ENCODE data around the gene HSPA9. TPM values are rescaled to one million over a fixed set of nuclear protein-coding genes. Genes with fewer than 3 reads are reported as not detected.

The HSPA9 gene
- total and polyA plus RNA-seq, 10 of the 15 experiments (the other 5 are each of a cell fraction or from before 2014, with no cell fraction given) = 145 to 455 (median 343) TPM

GRCh38 chr5:138565100-138565821 is 9.9 kb downstream of the HSPA9 start (continued):
- TF ChIP-seq ZNF384 (IDR thresholded peaks at IDR 0.05; ENCODE audit: borderline replicate concordance, low read depth, low read length) = peak; percentile 39; the same call in 1 of the 2 replicates

GRCh38 chr5:138564242-138564641 is 11.0 kb downstream of the HSPA9 start:
- ChIA-PET SMC1A (ENCODE audit: uncharacterized antibody, unreplicated experiment) (no interaction called here), RAD21 (ENCODE audit: unreplicated experiment) (no interaction called here), POLR2A (no interaction called here), CTCF (interaction anchor here (0.9 to 1.0 kb wide), 2 partner anchors 16 to 384 kb away, joined by 3 read pairs; no protein-coding TSS in a partner anchor)
- Histone ChIP-seq H3K9ac (ENCODE audit: control insufficient read depth, insufficient read depth, low read length) (no peak overlapping the region), H3K27ac (ENCODE audit: control insufficient read depth, insufficient read depth) (no peak overlapping the region), H4K20me1 (ENCODE audit: control insufficient read depth, insufficient read depth) (no peaks in the 10 kb centered on the region; the same call in 1 of the 2 replicates), H3K27me3 (replicated peaks in 1 of 2; ENCODE audit: control insufficient read depth in 2 of 2, insufficient read depth in 2 of 2, low read length in 1 of 2) (no peaks in the 10 kb centered on the region), H3K4me2 (ENCODE audit: control insufficient read depth, insufficient read depth) (no peak overlapping the region), H3K9me3 (replicated peaks; ENCODE audit: control insufficient read depth, insufficient read depth, low read length) (no peaks in the 10 kb centered on the region), H3K4me1 (ENCODE audit: control insufficient read depth, insufficient read depth, low read length) (no peaks in the 10 kb centered on the region), H3K79me2 (ENCODE audit: control insufficient read depth, insufficient read depth, low read length) (peaks cover 29% of the 10 kb centered on the region), H3K36me3 (ENCODE audit: control insufficient read depth in 2 of 2, insufficient read depth in 2 of 2, low read length in 1 of 2) (peaks cover 20 to 49% of the 10 kb centered on the region in 2 experiments), H2AFZ (ENCODE audit: control insufficient read depth, low read depth, low read length) (no peak overlapping the region), H3K4me3 (no peak overlapping the region)
- BruUV-seq (replicated peaks) = no TSS peak
- no peak for DNase-seq (ENCODE audit: low read depth, low spot score)
- in situ Hi-C loops (cut with MboI) = no loop called here
- TF ChIP-seq ZNF217 (IDR thresholded peaks at IDR 0.05) (no peak), KLF5 (IDR thresholded peaks at IDR 0.05; ENCODE audit: partially characterized antibody) (no peak), POLR2AphosphoS5 (IDR thresholded peaks at IDR 0.05; ENCODE audit: low read length) (0 out of 2 replicates have a peak, but pooled peaks have one; percentile 26), ATF2 (IDR thresholded peaks at IDR 0.05; ENCODE audit: low read length) (no peak)
- intact Hi-C loops (cut with micrococcal nuclease; ENCODE audit: unreplicated experiment) = no loop called here
- WGBS (ENCODE audit: insufficient coverage, insufficient replicate concordance, low lambda C conversion rate, missing lambda C conversion rate) = 92% methylated on average over 9 of the region's 9 CpGs
- FAIRE-seq = no peak
- ATAC-seq = no peak
